Osteoblast (primary cell): ENCODE results near the gene NABP1. TPM values are rescaled to one million over a fixed set of nuclear protein-coding genes. Genes with fewer than 3 reads are reported as not detected.
A peak's percentile ranks its signal among the peaks of the same experiment; 100 is the strongest.

Source experiments
- DNase-seq: peaks from one replicate; pipeline ENCODE4 v3.0.0; 2011; ENCODE audit warnings: low spot score, mixed read lengths; ENCODE audit not compliant: insufficient read length; ENCODE audit errors: missing footprints
- H2AFZ ChIP-seq: 2 replicates; pipeline ENCODE4 v1.6.0; 2011; ENCODE audit warnings: mild to moderate bottlenecking, low read length
- H3K27ac ChIP-seq: 2 replicates; pipeline ENCODE4 v1.5.1; 2011; ENCODE audit warnings: mild to moderate bottlenecking, low read depth, low read length, moderate library complexity
- H3K27me3 ChIP-seq: 2 replicates; pipeline ENCODE4 v1.6.0; 2012; ENCODE audit warnings: mild to moderate bottlenecking, control low read depth, inconsistent platforms, low read length, moderate library complexity; ENCODE audit not compliant: insufficient read depth
- H3K36me3 ChIP-seq: 2 replicates; pipeline ENCODE4 v1.5.1; 2011; ENCODE audit warnings: mild to moderate bottlenecking, low read length, control low read depth, moderate library complexity; ENCODE audit not compliant: insufficient read depth
- H3K4me1 ChIP-seq: 2 replicates; pipeline ENCODE4 v1.5.1; 2011; ENCODE audit warnings: mild to moderate bottlenecking, low read length, control low read depth, moderate library complexity; ENCODE audit not compliant: insufficient read depth
- H3K4me2 ChIP-seq: 2 replicates; pipeline ENCODE4 v1.6.0; 2011; ENCODE audit warnings: mild to moderate bottlenecking, low read length; ENCODE audit not compliant: insufficient read depth
- H3K4me3 ChIP-seq: fragments of 200-600 bp; sonication (generic); 3 replicates; pipeline ENCODE4 v1.5.1; 2012; ENCODE audit warnings: mild to moderate bottlenecking, low read length, inconsistent platforms; ENCODE audit not compliant: insufficient read depth
- H3K79me2 ChIP-seq: 2 replicates; pipeline ENCODE4 v1.6.0; 2012; ENCODE audit warnings: mild to moderate bottlenecking, low read length, control low read depth, inconsistent platforms; ENCODE audit not compliant: insufficient read depth
- H3K9me3 ChIP-seq: 2 replicates; pipeline ENCODE4 v1.5.1; 2011; ENCODE audit warnings: low read depth, low read length, control low read depth
- H4K20me1 ChIP-seq: 2 replicates; pipeline ENCODE4 v1.6.0; 2012; ENCODE audit warnings: mild to moderate bottlenecking, low read length, control low read depth; ENCODE audit not compliant: insufficient read depth
- CTCF ChIP-seq: IDR thresholded peaks from 2 replicates; pipeline ENCODE4 v1.5.1; 2011; ENCODE audit warnings: mild to moderate bottlenecking, low read depth, low read length, moderate library complexity; ENCODE audit errors: extremely low read depth
- total RNA-seq: library from RNA; depleted of rRNA; stranded (reverse); fragments of >200 nt; gene quantifications from 2 replicates; pipeline ENCODE4 v1.2.3, GENCODE V29; 2012

NABP1 gene
- total RNA-seq, 1 donor: 72.0 TPM

DNA sequence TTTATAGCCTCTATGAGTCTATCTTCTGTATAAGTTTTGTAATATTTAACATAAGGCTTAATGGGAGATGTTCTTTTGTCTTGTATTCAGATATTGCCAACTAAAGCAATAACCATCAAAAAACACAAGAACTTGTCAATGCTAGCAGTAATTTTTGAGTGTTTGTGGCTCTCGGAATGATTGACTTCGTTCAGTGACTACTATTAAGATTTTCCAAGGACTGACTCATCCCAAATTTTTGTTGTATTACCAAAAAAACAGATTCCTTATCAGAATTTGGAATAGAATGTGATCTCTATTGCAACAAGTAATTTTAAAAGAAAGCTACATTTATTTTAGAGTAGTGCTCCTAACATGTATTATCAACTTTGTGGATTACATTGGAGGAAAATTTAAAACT is 8.1 kb downstream of the NABP1 start:
- Histone ChIP-seq H3K27ac (peak overlapping the region; percentile 42), H3K9me3 (no peaks in the 10 kb centered on the region), H3K36me3 (peaks cover 62% of the 10 kb centered on the region), H3K4me2 (peak overlapping the region; percentile 38), H3K4me3 (no peak overlapping the region), H3K4me1 (peaks cover 93% of the 10 kb centered on the region), H4K20me1 (peaks cover 4% of the 10 kb centered on the region), H3K27me3 (no peaks in the 10 kb centered on the region), H2AFZ (no peak overlapping the region), H3K79me2 (peaks cover 17% of the 10 kb centered on the region)
- DNase-seq: peak; percentile 50
- TF ChIP-seq CTCF: no peak

DNA sequence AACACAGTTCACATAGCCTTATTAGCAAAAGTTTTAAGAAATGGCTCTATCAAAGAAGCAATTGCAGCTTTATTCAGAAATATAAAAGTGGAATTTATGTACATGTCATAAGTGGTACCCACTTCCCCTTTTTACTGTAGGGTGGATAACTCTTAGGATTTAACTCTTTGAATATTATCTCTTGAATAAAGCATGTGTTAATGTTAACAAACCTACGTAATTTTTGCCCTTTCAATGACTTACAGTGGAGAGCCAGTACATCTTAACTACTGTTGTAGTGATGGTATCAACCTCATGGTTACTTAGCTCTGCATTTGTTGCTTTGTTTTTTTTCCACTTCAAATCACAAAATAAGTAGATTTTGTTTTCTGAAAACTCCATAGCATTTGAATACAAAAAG is 8.8 kb downstream of the NABP1 start:
- no peak for DNase-seq
- peaks cover 62% of the 10 kb centered on the region for H3K36me3 ChIP-seq

GRCh38 chr2:191687867-191688266 is 9.9 kb downstream of the NABP1 start:
- H3K4me1 ChIP-seq: peaks cover 93% of the 10 kb centered on the region
- no peak overlapping the region for H3K4me2 ChIP-seq

More for the DNA sequence above, 8.8 kb downstream of the NABP1 start:
- H3K9me3 ChIP-seq: no peaks in the 10 kb centered on the region
- no peak overlapping the region for H2AFZ ChIP-seq
- peak overlapping the region; percentile 42 for H3K27ac ChIP-seq
- no peak overlapping the region for H3K4me3 ChIP-seq
- H3K4me2 ChIP-seq: peak overlapping the region; percentile 32
- TF ChIP-seq CTCF: no peak
- peaks cover 4% of the 10 kb centered on the region for H4K20me1 ChIP-seq
- peaks cover 13% of the 10 kb centered on the region for H3K79me2 ChIP-seq
- peaks cover 94% of the 10 kb centered on the region for H3K4me1 ChIP-seq
- H3K27me3 ChIP-seq: no peaks in the 10 kb centered on the region

More at GRCh38 chr2:191687867-191688266, 9.9 kb downstream of the NABP1 start:
- Histone ChIP-seq H4K20me1 (no peaks in the 10 kb centered on the region), H3K36me3 (peaks cover 52% of the 10 kb centered on the region), H3K79me2 (peaks cover 4% of the 10 kb centered on the region), H2AFZ (no peak overlapping the region), H3K27ac (peak overlapping the region; percentile 65), H3K9me3 (no peaks in the 10 kb centered on the region), H3K27me3 (no peaks in the 10 kb centered on the region), H3K4me3 (no peak overlapping the region)
- no peak for TF ChIP-seq CTCF
- DNase-seq: no peak
